ENCODE measurements around the gene TESMIN. TPM values are rescaled to one million over a fixed set of nuclear protein-coding genes. Genes with fewer than 3 reads are reported as not detected.

The TESMIN gene
- total and polyA plus RNA-seq, 2 of the 4 experiments (the other 2 are of a cell fraction) = 0.90 to 2.2 TPM

GRCh38 chr11:68691402-68691784 is 59.9 kb downstream of the TESMIN start:
- ATAC-seq (ENCODE audit: low read depth) = no peak
- Histone ChIP-seq H2AK5ac (ENCODE audit: low read depth, low read length) (no peak overlapping the region), H3K4me1 (ENCODE audit: control insufficient read depth, insufficient read depth, low read length) (no peaks in the 10 kb centered on the region), H4K91ac (ENCODE audit: insufficient read depth, low read depth, low read length) (no peak overlapping the region), H2AFZ (replicated peaks; ENCODE audit: low read length, poor library complexity) (no peak overlapping the region), H3K4me3 (ENCODE audit: insufficient read depth, low read depth, low read length) (no peak overlapping the region), H3K9me1 (ENCODE audit: insufficient read depth, low read length) (no peaks in the 10 kb centered on the region), H3K23ac (ENCODE audit: low read depth, low read length) (no peak overlapping the region), H3K56ac (ENCODE audit: extremely low read depth, insufficient read depth, low read length) (no peak overlapping the region), H3K14ac (replicated peaks; ENCODE audit: low read depth, low read length) (no peak overlapping the region), H3K27ac (ENCODE audit: insufficient read depth, low read length) (no peak overlapping the region), H3K79me1 (ENCODE audit: low read depth in 1 of 2, low read length in 2 of 2) (no peaks in the 10 kb centered on the region), H3K27me3 (ENCODE audit: control insufficient read depth, insufficient read depth, low read length) (peaks cover 47% of the 10 kb centered on the region), H4K8ac (ENCODE audit: low read depth in 2 of 2, low read length in 2 of 2) (no peak overlapping the region), H3K9ac (ENCODE audit: low read depth, low read length) (no peak overlapping the region), H2BK120ac (ENCODE audit: low read depth, low read length) (no peak overlapping the region), H3K4ac (ENCODE audit: low read depth, low read length) (no peak overlapping the region), H2AK9ac (replicated peaks; ENCODE audit: low read depth, low read length, poor library complexity) (no peak overlapping the region), H3K18ac (ENCODE audit: low read depth, low read length) (no peak overlapping the region), H2BK5ac (ENCODE audit: low read depth, low read length, poor library complexity, severe bottlenecking) (no peak overlapping the region), H3K36me3 (ENCODE audit: control insufficient read depth, insufficient read depth, low read length) (no peaks in the 10 kb centered on the region), H2BK15ac (ENCODE audit: low read depth, low read length) (no peak overlapping the region), H3K9me3 (ENCODE audit: control insufficient read depth, insufficient read depth, low read length) (peaks cover 3% of the 10 kb centered on the region), H4K20me1 (ENCODE audit: insufficient read depth, low read length) (no peaks in the 10 kb centered on the region), H3K4me2 (ENCODE audit: low read depth, low read length) (no peak overlapping the region), H2BK20ac (ENCODE audit: low read depth, low read length) (no peak overlapping the region), H4K5ac (ENCODE audit: low read depth, low read length) (no peak overlapping the region)
- in situ Hi-C loops (cut with MboI; ENCODE audit: low sequenced_read_pairs) (no loop called here), dilution Hi-C loops (cut with HindIII; ENCODE audit: low sequenced_read_pairs, unreplicated experiment) (no loop called here), intact Hi-C loops (cut with micrococcal nuclease) (no loop called here)
- no TSS peak for BruUV-seq (replicated peaks)
- no peak for TF ChIP-seq FOS (IDR thresholded peaks at IDR 0.05; ENCODE audit: low read depth, low read length)
- TF ChIP-seq RCOR1 (IDR thresholded peaks at IDR 0.05; ENCODE audit: insufficient replicate concordance, low read length) = no peak
- no peak for TF ChIP-seq MAFK (IDR thresholded peaks at IDR 0.05; ENCODE audit: low read depth, low read length)
- TF ChIP-seq POLR2A (IDR thresholded peaks at IDR 0.05; ENCODE audit: low read depth, low read length) = no peak
- no peak for TF ChIP-seq MXI1 (IDR thresholded peaks at IDR 0.05; ENCODE audit: borderline replicate concordance, low read depth, low read length)
- no peak for TF ChIP-seq RFX5 (IDR thresholded peaks at IDR 0.05; ENCODE audit: low read depth, low read length)
- TF ChIP-seq BHLHE40 (IDR thresholded peaks at IDR 0.05; ENCODE audit: low read depth, low read length) = no peak
- TF ChIP-seq USF2 (IDR thresholded peaks at IDR 0.05; ENCODE audit: low read depth, low read length) = no peak
- TF ChIP-seq RAD21 (IDR thresholded peaks at IDR 0.05; ENCODE audit: low read length) = no peak
- TF ChIP-seq SMC3 (IDR thresholded peaks at IDR 0.05; ENCODE audit: low read depth, low read length) = no peak
- no peak for TF ChIP-seq MAZ (IDR thresholded peaks at IDR 0.05; ENCODE audit: borderline replicate concordance, low read depth, low read length)
- no peak for TF ChIP-seq CTCF (conservative IDR thresholded peaks at IDR 0.05; ENCODE audit: low read depth, low read length)
- TF ChIP-seq CHD1 (IDR thresholded peaks at IDR 0.05; ENCODE audit: low read depth, low read length) = no peak
- TF ChIP-seq ELK1 (IDR thresholded peaks at IDR 0.05; ENCODE audit: borderline replicate concordance, low read depth, low read length) = no peak
- no peak for TF ChIP-seq CEBPB (IDR thresholded peaks at IDR 0.05; ENCODE audit: low read depth, low read length)
- no peak for TF ChIP-seq NFE2L2 (IDR thresholded peaks at IDR 0.05; ENCODE audit: low read depth, low read length)
- 61% methylated on average over 4 of the region's 9 CpGs; no CpG with 5 or more reads in 1 of the 2 experiments for WGBS, 2 experiments (ENCODE audit: extremely low coverage in 2 of 2, insufficient read length in 1 of 2)
- ChIA-PET POLR2A (ENCODE audit: unreplicated experiment) (no interaction called here), CTCF (no interaction called here)
- no peak for DNase-seq

All from IMR-90 (cell line).